CD4-positive, alpha-beta T cell treated with Interleukin-21 for 1 hour (primary cell): Measurements from ENCODE around the gene NMNAT1.
A peak's percentile ranks its signal among the peaks of the same experiment; 100 is the strongest.
"Not testable (repeated sequence)": the region's sequence is repeated elsewhere in the genome, so short reads cannot be mapped to it uniquely, and the experiment has no call there.

Experiments
- DNase-seq: peaks from one replicate; pipeline ENCODE4 v3.0.0-alpha.2; 2020

NMNAT1 gene

DNA sequence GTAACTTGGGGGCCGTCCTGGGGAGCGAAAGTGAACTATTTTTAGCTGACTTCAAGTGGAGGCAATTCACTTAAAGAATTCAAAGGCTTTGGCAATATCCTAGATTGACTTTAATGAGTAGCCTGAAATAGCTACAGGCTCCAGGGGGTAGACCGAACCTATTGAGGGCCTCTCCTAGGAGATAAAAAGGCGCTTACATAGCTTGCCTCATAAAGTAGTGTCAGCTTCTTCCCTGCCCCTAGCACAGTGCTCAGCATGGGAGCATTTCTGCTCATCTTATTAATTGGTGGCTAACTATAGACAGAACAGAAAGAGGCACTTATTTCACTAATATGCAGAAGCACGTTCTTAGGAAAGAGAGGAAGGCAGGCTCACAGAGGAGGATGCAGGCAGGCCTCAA is 20.9 kb upstream of the NMNAT1 start:
- DNase-seq = no peak

DNA sequence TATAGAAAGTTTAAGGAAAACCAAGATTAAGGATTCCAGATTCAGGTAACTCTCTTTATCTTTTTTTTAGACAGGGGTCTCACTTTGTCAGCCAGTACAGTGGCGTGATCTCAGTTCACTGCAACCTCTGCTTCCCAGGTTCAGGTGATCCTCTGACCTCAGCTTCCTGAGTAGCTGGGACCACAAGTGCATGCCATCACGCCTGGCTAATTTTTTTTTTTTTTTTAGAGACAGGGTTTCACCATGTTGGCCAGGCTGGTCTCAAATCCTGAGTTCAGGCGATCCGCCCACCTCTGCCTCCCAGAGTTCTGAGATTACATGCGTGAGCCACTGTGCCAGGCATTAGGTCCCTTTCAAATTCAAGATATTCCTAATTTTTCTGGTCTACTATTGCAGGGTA is 16.0 kb upstream of the NMNAT1 start:
- DNase-seq = no peak

DNA sequence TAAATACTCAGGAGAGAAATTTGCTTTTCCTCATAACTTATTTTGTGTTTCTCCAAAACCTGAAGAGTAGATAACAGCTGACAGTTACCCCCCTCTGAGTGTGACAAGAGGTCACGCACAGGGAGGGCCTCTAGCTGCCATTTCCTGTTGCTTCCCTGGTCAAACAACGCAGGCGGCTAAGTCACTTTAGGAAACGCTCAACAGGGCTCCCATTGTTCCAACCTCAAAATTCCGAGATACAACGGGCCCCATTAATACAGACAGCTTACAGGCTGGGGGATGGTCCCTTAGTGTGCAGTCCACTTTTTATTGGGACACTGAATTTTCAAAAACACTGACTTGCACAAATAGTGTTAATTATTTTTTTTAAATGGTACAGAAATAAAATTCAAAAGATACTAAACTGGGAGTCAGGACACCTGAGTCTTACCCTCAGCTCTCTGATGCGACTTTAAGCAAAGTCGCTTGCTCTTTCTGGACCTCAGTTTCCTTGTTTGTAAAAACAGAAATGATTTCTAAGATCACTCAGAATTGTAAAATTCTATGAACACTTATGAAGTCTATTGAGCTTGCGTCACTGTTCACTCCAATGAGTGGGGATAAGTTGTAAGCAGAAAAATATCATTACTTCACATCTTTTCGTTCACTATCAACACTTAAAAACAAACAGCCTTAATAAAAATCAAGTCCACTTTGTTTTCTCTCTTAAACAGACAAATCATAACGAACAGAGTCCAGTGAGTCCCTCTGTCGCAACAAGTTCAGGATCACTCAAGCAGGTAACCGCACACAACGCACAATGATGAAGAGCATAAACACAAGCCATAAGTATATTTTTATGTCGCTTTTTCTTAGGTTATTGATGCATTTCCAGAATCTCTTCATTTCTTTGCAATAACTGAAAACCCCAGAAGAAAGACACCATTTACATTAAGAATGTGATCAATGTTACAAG is 13.6 kb upstream of the NMNAT1 start:
- no peak for DNase-seq

DNA sequence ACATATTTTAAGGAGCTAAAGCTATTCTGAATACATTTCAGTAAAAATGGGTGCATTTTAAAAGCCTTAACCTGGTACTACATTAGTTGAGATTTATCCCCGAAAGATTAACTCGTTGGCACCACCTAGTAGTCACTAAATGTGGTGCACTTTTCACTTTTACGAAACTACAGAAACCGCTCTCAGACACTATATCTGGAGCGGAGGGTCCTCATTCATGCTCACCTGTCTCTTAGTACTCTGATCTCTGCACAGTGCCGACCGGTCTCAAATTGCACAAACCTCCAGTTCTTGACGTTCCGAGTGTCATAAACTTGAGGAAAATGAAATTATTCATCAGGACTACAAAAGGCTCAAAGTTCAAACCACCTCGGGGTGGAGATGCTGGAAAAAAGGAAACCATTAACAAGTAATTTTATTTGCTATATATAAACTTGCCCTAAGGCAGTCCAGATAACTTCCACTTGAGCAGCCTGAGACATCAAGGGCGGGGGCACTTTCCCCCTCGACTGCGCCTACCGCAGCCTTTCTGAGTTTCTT is 806 bp upstream of the NMNAT1 start:
- DNase-seq = peak; percentile 53

DNA sequence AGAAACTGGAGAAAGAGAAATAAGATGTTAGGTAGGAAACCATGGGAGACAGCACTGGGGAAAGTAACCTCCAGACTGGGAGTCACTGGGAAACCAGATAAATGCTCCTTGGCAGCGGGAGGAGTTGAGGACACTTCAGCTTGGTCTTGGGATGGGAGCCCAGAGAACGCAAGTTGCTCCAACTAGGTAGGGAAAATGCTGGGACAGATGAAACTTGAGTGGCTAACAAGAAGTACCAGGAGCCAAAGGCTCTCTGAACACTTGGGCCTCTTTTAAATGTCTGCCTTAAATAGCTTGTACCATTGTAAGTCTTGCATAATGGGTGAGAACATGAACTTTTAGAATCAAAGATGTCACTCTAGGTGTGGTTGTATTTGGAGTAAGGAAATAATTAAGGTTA is 3.0 kb downstream of the NMNAT1 start:
- no peak for DNase-seq

DNA sequence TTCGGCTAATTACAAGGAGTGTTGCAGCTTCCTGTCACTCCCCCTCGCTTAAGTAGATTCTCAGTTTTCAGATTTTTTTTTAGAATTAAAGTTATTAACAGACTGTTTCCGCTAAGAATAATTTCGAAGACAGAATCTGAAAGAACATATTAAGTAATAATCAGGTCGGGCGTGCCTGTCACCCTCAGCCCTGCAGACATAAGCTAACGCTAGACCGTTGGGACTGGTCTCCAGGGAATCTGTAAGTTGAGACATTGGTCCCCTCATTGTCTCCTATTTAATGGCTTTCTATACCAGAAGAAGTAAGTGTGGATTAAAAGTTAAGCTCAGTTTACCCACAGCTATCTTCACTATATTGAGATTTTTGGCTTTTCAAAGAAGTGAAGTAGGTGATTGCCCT is 14.5 kb downstream of the NMNAT1 start:
- no peak for DNase-seq

DNA sequence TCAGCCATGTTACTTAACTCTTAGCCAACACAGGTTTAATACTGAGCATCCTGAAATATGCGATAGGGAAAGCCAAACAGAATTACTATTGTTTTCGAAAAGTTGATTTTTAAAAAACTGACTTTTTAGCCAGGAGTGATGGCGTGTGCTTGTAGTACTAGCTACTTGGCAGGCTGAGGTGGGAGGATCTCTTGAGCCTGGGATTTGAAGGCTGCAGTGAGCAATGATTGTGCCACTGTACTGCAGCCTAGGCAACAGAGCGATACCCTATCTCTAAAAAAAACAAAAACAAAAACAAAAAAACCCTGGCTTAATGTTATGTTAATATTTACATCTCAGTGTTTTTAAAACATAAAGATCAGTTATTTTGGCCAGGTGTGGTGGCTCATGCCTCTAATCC is 16.7 kb downstream of the NMNAT1 start:
- DNase-seq = no peak

DNA sequence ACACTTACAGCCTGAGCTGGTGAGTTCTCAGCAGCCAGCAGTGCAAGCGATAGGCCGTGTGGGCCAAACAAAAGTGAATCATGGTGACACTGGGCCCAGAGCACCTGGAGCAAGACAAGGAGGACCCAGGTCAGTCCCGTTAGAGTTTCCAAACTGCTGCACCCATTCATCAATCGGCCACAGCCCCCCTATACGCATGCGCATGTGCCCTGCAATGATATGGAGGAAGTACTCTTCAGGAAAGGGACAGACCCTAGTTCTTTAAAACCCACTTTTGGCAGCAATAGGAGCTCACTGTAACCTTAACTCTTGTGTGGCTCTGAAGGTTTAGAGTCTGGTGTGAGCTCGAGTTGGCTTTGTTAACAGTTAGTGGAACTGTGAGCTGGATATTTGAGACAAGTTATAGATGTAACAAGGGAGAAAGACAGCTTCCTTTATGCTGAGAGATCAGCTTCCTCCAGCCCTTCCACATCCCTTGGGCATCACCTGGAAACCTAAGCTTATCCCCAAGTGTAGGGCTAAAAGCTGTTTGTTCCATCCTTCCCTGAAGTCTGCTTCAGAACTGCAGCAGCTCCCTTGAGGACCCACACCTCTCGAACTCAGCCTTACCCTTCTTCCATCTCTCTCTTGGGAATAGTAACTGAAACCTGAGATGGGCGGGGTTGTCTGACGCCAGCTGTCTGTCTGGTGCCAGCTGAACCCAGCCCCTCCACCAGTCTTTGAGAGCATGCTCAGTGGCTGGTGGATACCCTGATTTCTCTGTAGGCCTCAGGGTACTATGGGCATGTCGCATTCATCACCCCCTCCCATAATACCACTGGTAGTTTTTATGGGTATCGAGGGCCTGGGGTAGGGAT is 17.7 kb downstream of the NMNAT1 start:
- no peak for DNase-seq

DNA sequence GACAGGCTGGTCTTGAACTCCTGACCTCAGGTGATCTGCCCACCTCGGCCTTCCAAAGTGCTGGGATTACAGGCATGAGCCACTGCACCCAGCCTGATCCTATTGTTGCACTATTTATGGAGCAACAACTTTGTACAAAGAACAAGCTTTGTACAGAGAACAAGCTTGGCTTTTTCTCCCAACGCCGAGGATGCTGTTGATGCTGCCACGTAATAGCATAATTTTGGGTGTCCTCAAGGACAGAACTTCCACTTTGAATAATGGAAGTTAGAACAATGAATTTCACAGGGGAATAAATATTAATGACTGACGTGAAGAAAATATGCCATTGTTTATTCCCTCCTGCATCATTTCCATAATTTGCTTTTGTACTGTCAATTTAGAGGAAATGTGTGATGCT is 41.0 kb downstream of the NMNAT1 start:
- DNase-seq = no peak

DNA sequence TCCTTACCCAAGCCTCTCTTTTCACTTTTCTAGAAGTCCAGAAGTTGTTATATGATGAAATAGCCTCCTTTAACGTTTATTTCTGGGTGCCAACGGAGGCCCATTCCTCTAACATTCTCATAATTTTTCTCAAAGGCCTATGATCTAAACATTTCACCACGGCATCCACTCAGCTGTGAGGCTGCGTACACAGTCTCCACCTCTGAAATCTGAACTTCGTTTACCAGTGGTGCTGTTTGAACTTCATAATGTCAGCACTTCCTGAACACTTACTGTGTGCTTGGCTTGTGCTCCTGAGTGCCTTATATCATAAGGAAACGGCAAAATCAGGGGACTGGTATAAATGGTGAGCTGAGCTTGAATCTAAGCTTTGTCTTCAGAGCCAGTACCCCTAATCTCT is 41.7 kb downstream of the NMNAT1 start:
- no peak for DNase-seq

DNA sequence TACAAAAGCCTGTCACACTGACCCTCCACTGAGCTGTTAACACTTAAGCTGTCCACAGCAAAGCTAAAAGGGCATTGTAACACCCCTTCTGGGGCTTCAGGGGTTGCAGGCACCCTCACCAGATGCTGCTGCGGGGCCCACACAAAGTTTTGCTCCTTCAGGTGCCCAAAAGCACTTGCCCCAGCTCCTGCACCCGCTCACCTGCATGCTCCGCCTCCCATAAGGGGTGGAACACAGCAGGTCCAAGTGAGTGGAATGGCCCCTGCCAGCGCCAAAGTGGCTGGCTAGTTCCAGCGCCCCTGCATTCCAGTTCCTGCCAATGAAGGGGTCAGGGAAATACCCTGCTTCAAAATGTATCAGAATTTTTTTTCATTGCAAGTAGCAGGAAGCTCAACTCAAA is 46.5 kb downstream of the NMNAT1 start:
- no peak for DNase-seq

DNA sequence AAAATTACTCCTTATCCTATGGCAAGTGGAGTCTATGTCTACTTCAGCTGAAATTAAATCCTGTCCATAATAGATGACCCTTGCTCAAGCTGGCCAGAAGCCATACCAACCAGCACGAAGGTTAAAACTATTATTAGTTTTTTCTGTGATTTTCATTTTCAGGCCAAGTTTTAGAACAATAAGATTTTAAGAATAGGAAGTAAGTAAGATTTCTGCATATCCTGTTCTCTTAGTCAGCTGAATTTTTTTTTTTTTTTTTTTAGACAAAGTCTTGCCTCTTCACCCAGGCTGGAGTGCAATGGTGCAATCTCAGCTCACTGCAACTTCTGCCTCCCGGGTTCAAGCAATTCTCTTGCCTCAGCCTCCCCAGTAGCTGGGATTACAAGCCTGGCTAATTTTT is 47.7 kb downstream of the NMNAT1 start:
- no peak for DNase-seq

DNA sequence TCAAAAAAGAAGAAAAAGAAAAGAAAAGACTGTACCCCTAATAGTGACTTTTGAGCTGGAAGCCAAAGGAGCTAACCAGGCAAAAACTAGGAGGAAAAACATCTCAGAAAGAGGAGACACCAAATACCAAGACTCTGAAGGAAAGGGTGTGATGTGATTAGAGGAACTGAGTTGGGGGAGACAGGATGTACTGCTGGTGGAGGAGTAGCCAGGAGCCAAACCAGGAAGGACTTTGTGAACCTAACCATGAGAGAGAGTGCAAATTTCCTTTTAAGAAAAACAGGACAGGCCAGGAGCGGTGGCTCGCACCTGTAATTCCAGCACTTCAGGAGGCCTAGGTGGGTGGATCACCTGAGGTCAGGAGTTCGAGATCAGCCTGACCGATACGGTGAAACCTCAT is 49.6 kb downstream of the NMNAT1 start:
- DNase-seq = no peak

DNA sequence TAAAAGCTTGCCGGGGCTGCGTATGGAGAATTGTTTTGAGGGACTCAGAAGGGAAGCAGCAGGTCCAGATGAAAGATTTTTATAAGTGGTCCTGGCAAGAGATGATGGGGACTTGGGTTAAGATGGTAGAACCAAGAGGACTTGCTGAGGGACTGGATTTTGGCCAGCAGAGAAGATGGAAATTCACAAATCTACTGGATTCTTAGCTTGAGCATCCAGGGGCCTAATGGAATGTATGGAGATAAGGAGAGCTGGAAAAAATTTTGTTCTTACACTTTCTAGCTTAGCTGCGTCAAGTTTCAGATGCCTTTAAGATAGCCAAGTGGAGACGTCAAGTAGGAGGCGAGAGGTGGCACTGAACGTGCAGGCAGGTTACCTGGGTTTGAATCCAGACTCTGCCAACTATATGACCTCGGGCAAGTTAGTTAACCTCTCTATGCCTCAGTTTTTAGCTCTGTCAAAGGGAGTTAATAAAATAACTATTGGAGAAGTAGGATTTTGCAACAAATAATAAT is 50.3 kb downstream of the NMNAT1 start:
- no peak for DNase-seq

DNA sequence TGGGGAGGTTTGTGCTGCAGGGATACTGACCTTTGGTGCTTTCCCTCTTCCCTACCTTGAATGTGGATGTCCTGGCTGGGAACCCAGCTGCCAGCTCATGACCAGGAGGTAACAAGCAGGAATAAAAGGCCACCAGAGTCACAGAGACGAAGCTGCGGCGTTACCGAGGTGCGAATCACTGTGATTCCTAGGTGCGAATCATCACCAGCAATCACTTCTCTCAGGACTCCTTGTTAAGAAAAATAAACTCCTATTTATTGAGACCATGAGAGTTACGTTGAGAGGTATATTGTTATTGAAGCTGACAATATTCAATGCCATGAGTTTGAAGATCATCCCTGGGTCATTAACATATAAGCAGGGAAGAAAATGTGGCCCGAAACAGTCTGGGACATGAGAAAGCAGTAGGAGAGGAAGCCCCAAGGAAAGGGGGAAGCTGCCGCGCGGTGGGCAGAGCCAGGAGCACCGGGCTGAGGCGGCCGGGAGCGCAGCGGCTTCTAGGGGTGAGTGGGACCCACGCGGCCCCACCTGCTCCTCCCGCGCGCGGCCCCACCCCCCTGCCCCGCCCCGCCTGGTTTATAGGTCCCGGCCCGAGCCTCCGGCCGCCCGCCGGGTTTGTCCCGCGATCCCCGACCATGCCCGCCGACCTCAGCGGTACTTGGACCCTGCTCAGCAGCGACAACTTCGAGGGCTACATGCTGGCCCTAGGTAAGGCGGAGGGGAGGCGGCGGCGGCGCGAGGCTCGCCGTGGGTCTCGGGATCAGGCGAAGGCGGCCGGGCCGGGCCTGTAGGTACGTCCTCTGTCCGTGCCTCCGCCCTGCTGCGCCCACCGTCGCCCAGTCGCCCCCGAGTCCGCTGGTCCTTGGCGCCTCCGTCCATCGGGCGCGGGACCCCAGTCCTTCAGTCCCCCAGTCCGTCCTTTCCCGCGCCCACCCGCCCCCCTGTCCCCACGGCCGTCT is 53.6 kb downstream of the NMNAT1 start, which contains the start of gene RBP7:
RBP7 (plus strand) TSS at position 605 of the 959 bp plus-strand sequence; CDS start at position 636, 31 bp downstream.
- no peak for DNase-seq

DNA sequence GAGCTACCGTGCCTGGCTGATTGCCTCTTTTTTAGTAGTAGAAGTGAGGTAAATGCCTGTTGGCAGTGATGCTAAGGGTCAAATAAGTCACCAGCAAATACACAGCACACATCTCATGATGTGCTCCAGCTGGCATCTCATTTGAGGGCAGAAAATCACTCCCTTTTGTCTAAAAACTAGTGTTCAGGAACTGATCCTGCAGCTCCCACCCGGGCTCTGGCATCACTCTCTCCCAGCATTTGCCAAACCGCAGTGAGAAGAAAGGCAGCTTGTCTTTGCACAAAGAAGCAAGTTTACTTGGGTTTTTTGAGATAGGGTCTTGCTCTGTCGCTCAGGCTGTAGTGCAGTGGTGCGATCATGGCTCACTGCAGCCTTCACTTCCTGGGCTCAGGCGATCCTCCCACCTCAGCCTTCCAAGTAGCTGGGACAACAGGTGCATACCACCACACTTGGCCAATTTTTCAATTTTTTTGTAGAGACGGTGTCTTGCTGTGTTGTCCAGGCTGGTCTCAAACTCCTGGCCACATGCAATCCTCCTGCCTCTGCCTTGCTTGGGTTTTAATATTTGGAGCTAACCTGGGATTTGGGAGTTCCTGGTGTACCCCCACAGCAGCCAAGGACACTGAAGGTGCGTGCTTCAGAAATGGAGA is 57.9 kb downstream of the NMNAT1 start:
- DNase-seq = no peak

DNA sequence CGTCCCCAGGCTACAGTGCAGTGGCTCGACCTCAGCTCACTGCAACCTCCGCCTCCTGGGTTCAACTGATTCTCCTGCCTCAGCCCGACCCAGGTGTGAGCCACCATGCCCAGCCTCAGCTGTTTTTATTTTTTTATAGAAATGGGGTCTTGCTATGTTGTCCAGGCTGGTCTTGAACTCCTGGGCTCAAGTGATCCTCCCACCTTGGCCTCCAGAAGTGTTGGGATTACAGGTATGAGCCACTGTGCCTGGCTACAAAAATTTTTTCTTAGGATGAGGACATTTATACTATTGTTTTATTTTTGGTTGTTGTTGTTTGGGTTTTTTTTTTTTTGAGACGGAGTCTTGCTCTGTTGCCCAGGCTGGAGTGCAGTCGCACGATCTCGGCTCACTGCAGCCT is 62.0 kb downstream of the NMNAT1 start:
- DNase-seq = not testable (repeated sequence)

DNA sequence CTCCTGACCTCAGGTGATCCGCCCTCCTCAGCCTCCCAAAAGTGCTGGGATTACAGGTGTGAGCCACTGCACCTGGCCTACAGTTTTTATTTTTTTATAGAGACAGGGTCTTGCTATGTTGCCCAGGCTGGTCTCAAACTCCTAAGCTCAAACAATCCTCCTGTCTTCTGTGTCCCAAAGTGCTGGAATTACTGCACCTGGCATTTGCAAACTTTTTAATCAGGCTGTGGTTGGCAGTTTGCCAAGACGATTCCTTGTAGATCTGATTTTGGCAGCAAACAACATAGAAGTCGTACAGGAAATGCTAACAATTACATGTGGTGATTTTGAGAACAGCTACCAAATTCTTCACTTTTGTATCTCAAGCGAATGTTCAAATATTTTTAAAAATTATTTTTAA is 63.9 kb downstream of the NMNAT1 start:
- DNase-seq = no peak

DNA sequence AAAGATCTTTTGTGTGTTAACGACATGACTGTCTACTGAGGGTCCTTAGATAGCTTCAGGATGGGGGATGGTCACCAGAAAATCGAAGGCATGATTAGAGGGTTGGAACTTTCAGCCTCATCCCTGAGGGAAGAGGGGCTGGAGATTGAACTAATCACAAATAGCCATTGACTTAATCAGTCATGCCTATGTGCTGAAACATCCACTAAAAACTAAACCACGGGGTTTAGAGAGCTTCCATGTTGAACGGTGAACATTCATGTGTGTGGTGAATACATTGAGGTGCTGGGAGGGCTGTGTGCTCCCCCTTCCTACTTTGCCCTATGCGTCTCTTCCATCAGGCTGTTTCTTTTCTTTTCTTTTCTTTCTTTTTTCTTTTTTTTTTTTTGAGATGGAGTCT is 70.7 kb downstream of the NMNAT1 start:
- no peak for DNase-seq

DNA sequence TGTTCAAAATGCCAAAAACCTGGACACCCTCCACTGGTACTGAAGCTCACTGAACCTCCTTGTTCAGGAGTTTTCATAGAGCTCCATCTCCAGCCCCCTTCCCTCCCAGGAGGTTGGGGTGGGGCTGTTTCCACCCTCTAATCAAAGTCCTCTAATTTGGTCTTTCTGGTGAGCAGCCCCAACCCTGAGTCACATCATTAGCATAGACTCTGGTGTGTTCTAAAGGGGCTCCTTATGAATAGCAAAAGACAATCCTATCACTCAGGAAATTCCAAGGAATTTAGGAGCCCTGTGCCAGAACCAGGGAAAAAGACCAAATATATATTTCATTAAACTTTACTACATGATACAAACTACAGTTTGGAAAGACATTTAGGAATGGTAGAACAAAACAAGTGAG is 76.3 kb downstream of the NMNAT1 start:
- no peak for DNase-seq

DNA sequence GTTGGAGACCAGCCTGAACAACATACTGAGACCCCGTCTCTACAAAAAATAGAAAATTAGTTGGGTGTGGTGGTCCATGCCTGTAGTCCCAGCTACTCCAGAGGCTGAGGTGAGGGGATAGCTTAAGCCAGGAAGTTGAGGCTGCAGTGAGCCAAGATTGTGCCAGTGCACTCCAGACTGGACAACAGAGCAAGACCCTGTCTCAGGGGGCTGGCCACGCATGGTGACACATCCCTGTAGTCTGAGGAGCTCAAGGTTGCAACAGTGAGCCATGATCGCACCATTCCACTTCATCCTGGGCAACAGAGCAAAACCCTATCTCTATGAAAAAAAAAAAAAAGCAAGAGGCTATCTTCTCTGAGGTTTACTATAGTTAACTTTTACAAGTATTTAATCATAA is 76.8 kb downstream of the NMNAT1 start:
- DNase-seq = no peak

DNA sequence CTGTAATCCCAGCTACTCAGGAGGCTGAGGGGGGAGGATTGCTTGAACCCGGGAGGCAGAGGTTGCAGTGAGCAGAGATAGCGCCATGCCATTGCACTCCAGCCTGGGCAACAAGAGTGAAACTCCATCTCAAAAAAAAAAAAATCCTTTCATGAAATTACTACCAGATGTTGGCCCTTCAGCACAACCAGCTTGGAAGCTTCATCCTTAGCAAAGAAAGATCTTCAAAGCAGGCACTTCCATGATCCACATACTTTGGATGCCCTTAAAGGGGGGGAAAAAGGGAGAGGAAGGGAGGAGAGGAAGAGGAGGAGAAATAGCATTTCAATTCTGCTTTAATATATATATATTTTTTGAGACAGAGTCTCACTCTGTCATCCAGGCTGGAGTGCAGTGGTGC is 77.4 kb downstream of the NMNAT1 start:
- DNase-seq = not testable (repeated sequence)
